Measurements from ENCODE around the gene NEK6. TPM values are rescaled to one million over a fixed set of nuclear protein-coding genes. Genes with fewer than 3 reads are reported as not detected.

Gene NEK6
- total RNA-seq, 2 donors from 2014 or later = 24.0 to 43.6 TPM

- H3K27ac ChIP-seq = peak overlapping the region; percentile 73 to 79
- no peaks in the 10 kb centered on the region for H3K36me3 ChIP-seq
- no peak for TF ChIP-seq CTCF (IDR thresholded peaks at IDR 0.05)
- H3K4me3 ChIP-seq = peak overlapping the region; percentile 17
- no peak for DNase-seq (ENCODE audit: low spot score)
- H3K9me3 ChIP-seq = no peaks in the 10 kb centered on the region
- no peaks in the 10 kb centered on the region for H3K27me3 ChIP-seq (replicated peaks; ENCODE audit: insufficient read depth)
- no peak for ATAC-seq (ENCODE audit: insufficient number of reproducible peaks, low FRiP score, low read depth)
- peaks cover 46 to 60% of the 10 kb centered on the region in 2 donors for H3K4me1 ChIP-seq (ENCODE audit: control insufficient read depth in 1 of 2, low read depth in 2 of 2)
Observed at GRCh38 chr9:124272979-124273378, 15.2 kb downstream of the NEK6 start.

GRCh38 chr9:124273427-124274160 lies 15.8 kb downstream of the NEK6 start:
- Histone ChIP-seq H3K27me3 (replicated peaks; ENCODE audit: insufficient read depth) (no peaks in the 10 kb centered on the region), H3K36me3 (no peaks in the 10 kb centered on the region), H3K4me1 (ENCODE audit: control insufficient read depth in 1 of 2, low read depth in 2 of 2) (peaks cover 42 to 56% of the 10 kb centered on the region in 2 donors), H3K9me3 (no peaks in the 10 kb centered on the region), H3K4me3 (peak overlapping the region; percentile 17), H3K27ac (peak overlapping the region; percentile 73 to 79)
- DNase-seq (ENCODE audit: low spot score) (no peak), ATAC-seq (ENCODE audit: insufficient number of reproducible peaks, low FRiP score, low read depth) (peak; percentile 44)
- TF ChIP-seq CTCF (IDR thresholded peaks at IDR 0.05) = no peak

GRCh38 chr9:124274226-124274625 lies 16.5 kb downstream of the NEK6 start:
- Histone ChIP-seq H3K36me3 (no peaks in the 10 kb centered on the region), H3K9me3 (no peaks in the 10 kb centered on the region), H3K27me3 (replicated peaks; ENCODE audit: insufficient read depth) (no peaks in the 10 kb centered on the region), H3K27ac (peak overlapping the region; percentile 73 to 79), H3K4me1 (ENCODE audit: control insufficient read depth in 1 of 2, low read depth in 2 of 2) (peaks cover 42 to 62% of the 10 kb centered on the region in 2 donors), H3K4me3 (no peak overlapping the region)
- ATAC-seq (ENCODE audit: insufficient number of reproducible peaks, low FRiP score, low read depth) (no peak), DNase-seq (ENCODE audit: low spot score) (no peak)
- TF ChIP-seq CTCF (IDR thresholded peaks at IDR 0.05) = no peak

- Histone ChIP-seq H3K4me3 (no peak overlapping the region), H3K9me3 (no peaks in the 10 kb centered on the region), H3K36me3 (no peaks in the 10 kb centered on the region), H3K4me1 (ENCODE audit: control insufficient read depth in 1 of 2, low read depth in 2 of 2) (peaks cover 46 to 62% of the 10 kb centered on the region in 2 donors), H3K27me3 (replicated peaks; ENCODE audit: insufficient read depth) (no peaks in the 10 kb centered on the region), H3K27ac (peak overlapping the region in 1 of 2 donors; percentile 79)
- DNase-seq (ENCODE audit: low spot score) (no peak), ATAC-seq (ENCODE audit: insufficient number of reproducible peaks, low FRiP score, low read depth) (no peak)
- TF ChIP-seq CTCF (IDR thresholded peaks at IDR 0.05) = no peak
Observed at GRCh38 chr9:124274738-124275137, 17.0 kb downstream of the NEK6 start.

- DNase-seq (ENCODE audit: low spot score) (no peak), ATAC-seq (ENCODE audit: insufficient number of reproducible peaks, low FRiP score, low read depth) (no peak)
- Histone ChIP-seq H3K27me3 (replicated peaks; ENCODE audit: insufficient read depth) (no peaks in the 10 kb centered on the region), H3K4me3 (no peak overlapping the region), H3K9me3 (no peaks in the 10 kb centered on the region), H3K27ac (no peak overlapping the region), H3K4me1 (ENCODE audit: control insufficient read depth in 1 of 2, low read depth in 2 of 2) (peaks cover 47 to 62% of the 10 kb centered on the region in 2 donors), H3K36me3 (no peaks in the 10 kb centered on the region)
- no peak for TF ChIP-seq CTCF (IDR thresholded peaks at IDR 0.05)
Observed at GRCh38 chr9:124277420-124277819, 19.7 kb downstream of the NEK6 start.

All from thoracic aorta (tissue), 2 donors.